D341Med (cell line): ENCODE data around the gene CNKSR3.

ENCODE experiments used
- DNase-seq: peaks from one replicate; pipeline ENCODE4 v3.0.0; 2012; ENCODE audit warnings: low spot score

Gene CNKSR3

GRCh38 chr6:154502553-154502952 is 7.9 kb downstream of the CNKSR3 start:
- no peak for DNase-seq

- DNase-seq = no peak
Observed at GRCh38 chr6:154501578-154501868, 9.0 kb downstream of the CNKSR3 start.

- no peak for DNase-seq
Observed at GRCh38 chr6:154500769-154501577, 9.5 kb downstream of the CNKSR3 start.

- no peak for DNase-seq
Observed at GRCh38 chr6:154499855-154500589, 10.5 kb downstream of the CNKSR3 start.

GRCh38 chr6:154498340-154498934 is 12.0 kb downstream of the CNKSR3 start:
- no peak for DNase-seq

GRCh38 chr6:154496793-154497517 is 13.5 kb downstream of the CNKSR3 start:
- DNase-seq = no peak

- no peak for DNase-seq
Observed at GRCh38 chr6:154496186-154496585, 14.3 kb downstream of the CNKSR3 start.

GRCh38 chr6:154494592-154495311 is 15.7 kb downstream of the CNKSR3 start:
- no peak for DNase-seq

- DNase-seq = no peak
Observed at GRCh38 chr6:154491567-154492470, 18.7 kb downstream of the CNKSR3 start.

- no peak for DNase-seq
Observed at GRCh38 chr6:154489822-154490221, 20.7 kb downstream of the CNKSR3 start.

- no peak for DNase-seq
Observed at GRCh38 chr6:154488802-154489437, 21.6 kb downstream of the CNKSR3 start.

- DNase-seq = no peak
Observed at GRCh38 chr6:154488248-154488593, 22.3 kb downstream of the CNKSR3 start.

GRCh38 chr6:154487367-154488247 is 22.9 kb downstream of the CNKSR3 start:
- no peak for DNase-seq

- no peak for DNase-seq
Observed at GRCh38 chr6:154485815-154486214, 24.7 kb downstream of the CNKSR3 start.

- no peak for DNase-seq
Observed at GRCh38 chr6:154484942-154485341, 25.5 kb downstream of the CNKSR3 start.

GRCh38 chr6:154482858-154483257 is 27.6 kb downstream of the CNKSR3 start:
- DNase-seq = no peak

GRCh38 chr6:154481521-154482013 is 28.9 kb downstream of the CNKSR3 start:
- DNase-seq = no peak

- DNase-seq = no peak
Observed at GRCh38 chr6:154479771-154480639, 30.5 kb downstream of the CNKSR3 start.
